Transverse colon (tissue), 3 donors: ENCODE measurements around the gene ANO3.

Experiments
- EP300 ChIP-seq: sonication (generic); formaldehyde crosslinking; IDR thresholded peaks from one replicate; pipeline ENCODE4 v1.6.1; 2017; ENCODE audit warnings: antibody characterized with exemption, low read depth
- TF ChIP-seq, protein P1 (sequence below), 5 experiments: fragments of 200-600 bp in 3 of 5; fragments of 450-650 bp in 2 of 5; sonication (generic) in 3 of 5; IDR thresholded peaks; 1 replicate in 2 of 5; 2 replicates in 3 of 5; pipeline ENCODE4 v1.5.1; 2016 to 2017; ENCODE audit warnings: antibody characterized with exemption in 5 of 5, inconsistent platforms in 3 of 5, mild to moderate bottlenecking in 2 of 5, moderate library complexity in 1 of 5

DNA sequence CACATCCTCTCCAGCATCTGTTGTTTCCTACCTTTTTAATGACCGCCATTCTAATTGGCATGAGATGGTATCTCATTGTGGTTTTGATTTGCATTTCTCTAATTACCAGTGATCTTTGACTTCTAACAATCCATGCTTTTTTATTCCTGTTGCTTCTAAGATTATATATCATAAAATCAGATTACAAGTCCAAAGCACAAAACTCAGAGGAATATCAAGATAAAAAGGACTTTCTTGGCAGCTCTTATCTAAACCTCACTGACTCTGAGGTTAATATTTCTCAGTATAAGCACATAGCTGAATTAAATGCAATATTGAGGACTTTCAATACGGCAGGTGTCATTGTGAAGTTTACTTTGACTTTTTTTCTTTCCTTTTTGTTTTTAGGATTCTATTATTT lies 378.6 kb downstream of the ANO3 start:
- TF ChIP-seq EP300 = no peak
- TF ChIP-seq, protein P1, sequence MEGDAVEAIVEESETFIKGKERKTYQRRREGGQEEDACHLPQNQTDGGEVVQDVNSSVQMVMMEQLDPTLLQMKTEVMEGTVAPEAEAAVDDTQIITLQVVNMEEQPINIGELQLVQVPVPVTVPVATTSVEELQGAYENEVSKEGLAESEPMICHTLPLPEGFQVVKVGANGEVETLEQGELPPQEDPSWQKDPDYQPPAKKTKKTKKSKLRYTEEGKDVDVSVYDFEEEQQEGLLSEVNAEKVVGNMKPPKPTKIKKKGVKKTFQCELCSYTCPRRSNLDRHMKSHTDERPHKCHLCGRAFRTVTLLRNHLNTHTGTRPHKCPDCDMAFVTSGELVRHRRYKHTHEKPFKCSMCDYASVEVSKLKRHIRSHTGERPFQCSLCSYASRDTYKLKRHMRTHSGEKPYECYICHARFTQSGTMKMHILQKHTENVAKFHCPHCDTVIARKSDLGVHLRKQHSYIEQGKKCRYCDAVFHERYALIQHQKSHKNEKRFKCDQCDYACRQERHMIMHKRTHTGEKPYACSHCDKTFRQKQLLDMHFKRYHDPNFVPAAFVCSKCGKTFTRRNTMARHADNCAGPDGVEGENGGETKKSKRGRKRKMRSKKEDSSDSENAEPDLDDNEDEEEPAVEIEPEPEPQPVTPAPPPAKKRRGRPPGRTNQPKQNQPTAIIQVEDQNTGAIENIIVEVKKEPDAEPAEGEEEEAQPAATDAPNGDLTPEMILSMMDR (IDR thresholded peaks at IDR 0.05) = no peak
